ENCODE data around the gene TNNC2.

The TNNC2 gene

GRCh38 chr20:45780159-45780558 is 47.0 kb downstream of the TNNC2 start:
- DNase-seq (ENCODE audit: low spot score): no peak

- no peak for DNase-seq (ENCODE audit: low spot score)
These were observed 47.8 kb downstream of the TNNC2 start for GRCh38 chr20:45779011-45779915.

GRCh38 chr20:45776931-45777330 is 50.2 kb downstream of the TNNC2 start:
- no peak for DNase-seq (ENCODE audit: low spot score)

GRCh38 chr20:45775411-45775810 is 51.7 kb downstream of the TNNC2 start:
- DNase-seq (ENCODE audit: low spot score): no peak

GRCh38 chr20:45774945-45775344 is 52.2 kb downstream of the TNNC2 start:
- no peak for DNase-seq (ENCODE audit: low spot score)
